Uterus (tissue), 4 donors: ENCODE measurements around the gene SUPT20HL2. TPM values are rescaled to one million over a fixed set of nuclear protein-coding genes. Genes with fewer than 3 reads are reported as not detected.
A peak's percentile ranks its signal among the peaks of the same experiment; 100 is the strongest.

ENCODE experiments used
- DNase-seq, 2 donors: peaks; one replicate each; pipeline ENCODE4 v3.0.0-alpha.2; 2019 to 2020
- H3K27ac ChIP-seq, 2 donors: fragments of 200-600 bp; sonication (generic); 1 replicate in 1 of 2; 2 replicates in 1 of 2; pipeline ENCODE4 v1.5.1; 2016 to 2018
- H3K27me3 ChIP-seq, 2 donors: fragments of 200-600 bp; sonication (generic); one replicate each; pipeline ENCODE4 v1.5.1; 2018 to 2019; ENCODE audit warnings: control low read depth in 1 of 2
- H3K36me3 ChIP-seq, 2 donors: fragments of 200-600 bp; sonication (generic); one replicate each; pipeline ENCODE4 v1.5.1; 2019; ENCODE audit warnings: control low read depth in 1 of 2
- H3K4me1 ChIP-seq, 2 donors: fragments of 200-600 bp; sonication (generic); one replicate each; pipeline ENCODE4 v1.5.1; 2018 to 2019; ENCODE audit warnings: control low read depth in 1 of 2
- H3K4me3 ChIP-seq, 2 donors: fragments of 200-600 bp; sonication (generic); 1 replicate in 1 of 2; 2 replicates in 1 of 2; pipeline ENCODE4 v1.5.1; 2018 to 2019; ENCODE audit warnings: mild to moderate bottlenecking in 1 of 2
- H3K9me3 ChIP-seq, 2 donors: fragments of 200-600 bp; sonication (generic); one replicate each; pipeline ENCODE4 v1.5.1; 2019; ENCODE audit warnings: control low read depth in 1 of 2
- POLR2A ChIP-seq, 2 donors: fragments of 450-650 bp; IDR thresholded peaks; one replicate each; pipeline ENCODE4 v1.6.1; 2016; ENCODE audit warnings: antibody characterized with exemption in 2 of 2, mild to moderate bottlenecking in 1 of 2, moderate library complexity in 1 of 2
- intact Hi-C: fragments of 100-400 bp; cut with DNase I; formaldehyde crosslinking; loops from one replicate; pipeline ENCODE4 v1.15.1; 2023; ENCODE audit warnings: low total_unique reads
- total RNA-seq, 4 donors: library from RNA; depleted of rRNA in 3 of 4; stranded (reverse); fragments of >200 nt in 3 of 4; gene quantifications; one replicate each; pipeline versions ENCODE4 v1.1.0 to v1.2.4, GENCODE V29; 2014 to 2023
- TF ChIP-seq, protein P1 (sequence below), 4 experiments: fragments of 200-600 bp in 2 of 4; fragments of 450-650 bp in 2 of 4; sonication (generic) in 2 of 4; IDR thresholded peaks; one replicate each; pipeline ENCODE4 v1.5.1; 2016 to 2019; ENCODE audit warnings: antibody characterized with exemption in 4 of 4, mild to moderate bottlenecking in 2 of 4, moderate library complexity in 1 of 4
- donor health status: DM: yes; HTN: yes; CAD: no.

SUPT20HL2 gene
- total RNA-seq, 4 donors from 2014 or later = 1.2 TPM; not detected in 3

DNA sequence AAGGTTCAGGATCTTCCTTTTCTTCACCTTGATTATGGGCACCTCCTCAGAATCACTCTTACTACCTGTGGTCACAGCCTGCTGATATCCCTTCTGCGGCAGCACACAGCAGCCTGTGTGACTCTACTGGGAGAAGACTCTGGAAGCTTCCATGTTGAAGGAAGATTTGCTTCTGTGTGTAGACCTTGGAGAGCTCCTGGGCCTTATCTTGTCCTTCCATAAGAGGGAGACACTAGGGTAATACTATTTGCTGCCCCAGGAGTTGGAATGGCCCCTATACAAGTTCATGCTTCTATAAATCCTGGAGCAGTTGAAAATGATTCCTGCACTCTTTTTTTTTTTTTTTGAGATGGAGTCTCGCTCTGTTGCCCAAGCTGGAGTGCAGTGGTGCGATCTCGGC, 36.3 kb upstream of the SUPT20HL2 start:
- H3K27me3 ChIP-seq = no peaks in the 10 kb centered on the region
- H3K9me3 ChIP-seq = no peaks in the 10 kb centered on the region
- no peaks in the 10 kb centered on the region for H3K4me1 ChIP-seq
- DNase-seq = no peak
- TF ChIP-seq, protein P1, sequence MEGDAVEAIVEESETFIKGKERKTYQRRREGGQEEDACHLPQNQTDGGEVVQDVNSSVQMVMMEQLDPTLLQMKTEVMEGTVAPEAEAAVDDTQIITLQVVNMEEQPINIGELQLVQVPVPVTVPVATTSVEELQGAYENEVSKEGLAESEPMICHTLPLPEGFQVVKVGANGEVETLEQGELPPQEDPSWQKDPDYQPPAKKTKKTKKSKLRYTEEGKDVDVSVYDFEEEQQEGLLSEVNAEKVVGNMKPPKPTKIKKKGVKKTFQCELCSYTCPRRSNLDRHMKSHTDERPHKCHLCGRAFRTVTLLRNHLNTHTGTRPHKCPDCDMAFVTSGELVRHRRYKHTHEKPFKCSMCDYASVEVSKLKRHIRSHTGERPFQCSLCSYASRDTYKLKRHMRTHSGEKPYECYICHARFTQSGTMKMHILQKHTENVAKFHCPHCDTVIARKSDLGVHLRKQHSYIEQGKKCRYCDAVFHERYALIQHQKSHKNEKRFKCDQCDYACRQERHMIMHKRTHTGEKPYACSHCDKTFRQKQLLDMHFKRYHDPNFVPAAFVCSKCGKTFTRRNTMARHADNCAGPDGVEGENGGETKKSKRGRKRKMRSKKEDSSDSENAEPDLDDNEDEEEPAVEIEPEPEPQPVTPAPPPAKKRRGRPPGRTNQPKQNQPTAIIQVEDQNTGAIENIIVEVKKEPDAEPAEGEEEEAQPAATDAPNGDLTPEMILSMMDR (IDR thresholded peaks at IDR 0.05) = no peak
- TF ChIP-seq POLR2A (IDR thresholded peaks at IDR 0.05) = no peak
- no peaks in the 10 kb centered on the region for H3K36me3 ChIP-seq
- H3K4me3 ChIP-seq = no peak overlapping the region
- intact Hi-C loops = no loop called here
- no peak overlapping the region for H3K27ac ChIP-seq

DNA sequence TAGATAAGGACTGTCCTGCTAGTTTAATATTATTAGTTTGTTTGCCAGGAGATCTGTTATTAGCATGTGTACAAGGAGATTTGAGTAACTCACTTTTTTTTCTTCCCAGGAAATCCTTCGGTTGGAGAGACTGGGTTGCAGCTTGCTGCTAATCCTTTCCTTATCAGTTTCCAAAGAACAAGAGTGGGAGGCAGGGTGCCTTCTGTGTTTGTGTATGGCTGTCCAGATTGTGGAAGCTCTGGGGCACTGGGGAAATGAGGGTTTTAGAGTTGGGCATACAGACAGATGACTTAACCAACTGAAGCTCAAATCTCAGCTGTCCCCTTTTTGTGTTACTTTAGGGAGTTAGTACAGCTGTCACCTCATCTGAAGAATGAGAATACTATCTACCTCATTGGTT, 34.0 kb upstream of the SUPT20HL2 start:
- Histone ChIP-seq H3K27me3 (no peaks in the 10 kb centered on the region), H3K4me3 (no peak overlapping the region), H3K9me3 (no peaks in the 10 kb centered on the region), H3K27ac (peak overlapping the region; percentile 4 to 6), H3K4me1 (no peaks in the 10 kb centered on the region), H3K36me3 (no peaks in the 10 kb centered on the region)
- intact Hi-C loops = no loop called here
- DNase-seq = no peak
- TF ChIP-seq, protein P1 (IDR thresholded peaks at IDR 0.05) = no peak
- no peak for TF ChIP-seq POLR2A (IDR thresholded peaks at IDR 0.05)

DNA sequence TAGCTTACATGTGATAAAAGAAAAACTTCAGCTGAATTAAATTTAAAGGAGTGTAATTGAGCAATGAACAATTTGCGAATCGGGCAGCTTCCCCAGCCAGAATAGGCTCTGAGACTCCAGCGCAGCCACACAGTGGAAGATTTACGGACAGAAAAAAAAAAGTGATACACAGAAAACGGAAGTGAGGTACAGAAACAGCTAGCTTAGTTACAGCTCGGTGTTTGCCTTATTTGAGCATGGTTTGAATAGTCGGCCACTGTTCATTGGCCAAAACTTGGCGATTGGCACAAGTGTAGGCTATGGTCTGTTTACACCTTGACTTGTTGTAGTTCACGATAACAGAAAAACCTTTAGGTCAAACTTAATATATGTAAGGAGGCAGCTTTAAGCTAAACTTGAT, 29.9 kb upstream of the SUPT20HL2 start:
- Histone ChIP-seq H3K4me1 (no peaks in the 10 kb centered on the region), H3K27me3 (peaks cover 0 to 3% of the 10 kb centered on the region in 2 donors), H3K4me3 (no peak overlapping the region), H3K27ac (no peak overlapping the region), H3K36me3 (no peaks in the 10 kb centered on the region), H3K9me3 (no peaks in the 10 kb centered on the region)
- intact Hi-C loops = no loop called here
- no peak for DNase-seq
- TF ChIP-seq, protein P1 (IDR thresholded peaks at IDR 0.05) = no peak
- no peak for TF ChIP-seq POLR2A (IDR thresholded peaks at IDR 0.05)

DNA sequence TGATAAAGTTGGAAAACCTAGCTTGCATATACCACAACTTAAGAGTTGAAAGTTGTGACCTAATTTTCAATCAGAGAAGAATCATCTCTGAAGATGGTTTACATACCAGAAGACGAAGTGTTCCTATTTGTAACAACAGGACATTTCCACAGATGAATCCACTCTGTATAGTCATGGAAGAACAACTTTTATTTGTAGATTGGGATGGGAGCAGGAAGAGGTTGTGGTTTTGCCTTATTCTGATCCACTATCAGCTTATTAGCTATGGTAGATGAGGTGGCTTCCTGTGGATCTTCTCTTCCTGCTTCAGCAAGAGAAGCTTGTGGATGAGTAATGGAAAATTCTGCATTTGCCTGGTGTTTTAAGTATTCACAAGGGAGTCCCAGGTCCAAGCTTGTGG, 27.9 kb upstream of the SUPT20HL2 start:
- intact Hi-C loops = no loop called here
- H3K27ac ChIP-seq = no peak overlapping the region
- H3K9me3 ChIP-seq = no peaks in the 10 kb centered on the region

DNA sequence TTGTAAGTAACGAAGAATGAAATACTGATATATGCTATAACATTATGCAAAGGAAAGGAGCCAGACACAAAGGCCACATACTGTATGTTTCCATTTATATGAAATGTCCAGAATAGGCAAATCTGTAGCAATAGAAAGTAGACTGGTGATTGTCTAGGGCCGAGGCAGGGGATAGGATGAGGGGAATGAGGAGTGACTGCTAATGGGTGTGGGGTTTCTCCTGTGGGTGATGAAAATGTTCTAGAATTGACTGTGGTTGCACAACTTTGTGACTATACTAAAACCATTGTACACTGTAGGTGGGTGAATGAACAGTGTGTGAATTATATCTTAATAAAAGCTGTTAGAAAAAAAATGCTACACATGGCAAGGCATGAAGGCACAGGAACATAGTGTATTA, 26.6 kb upstream of the SUPT20HL2 start:
- Histone ChIP-seq H3K36me3 (no peaks in the 10 kb centered on the region), H3K27ac (no peak overlapping the region), H3K27me3 (peaks cover 0 to 3% of the 10 kb centered on the region in 2 donors), H3K9me3 (no peaks in the 10 kb centered on the region), H3K4me1 (no peaks in the 10 kb centered on the region), H3K4me3 (no peak overlapping the region)
- no peak for DNase-seq
- TF ChIP-seq, protein P1 (IDR thresholded peaks at IDR 0.05) = no peak
- no peak for TF ChIP-seq POLR2A (IDR thresholded peaks at IDR 0.05)
- intact Hi-C loops = no loop called here

More for the DNA sequence above, 27.9 kb upstream of the SUPT20HL2 start:
- Histone ChIP-seq H3K36me3 (no peaks in the 10 kb centered on the region), H3K4me3 (no peak overlapping the region), H3K27me3 (peaks cover 0 to 3% of the 10 kb centered on the region in 2 donors), H3K4me1 (no peaks in the 10 kb centered on the region)
- DNase-seq = no peak
- no peak for TF ChIP-seq POLR2A (IDR thresholded peaks at IDR 0.05)
- TF ChIP-seq, protein P1 (IDR thresholded peaks at IDR 0.05) = no peak
